HCT116 (cell line): ENCODE measurements around the gene CD3G. TPM values are rescaled to one million over a fixed set of nuclear protein-coding genes. Genes with fewer than 3 reads are reported as not detected.

Experiments used
- ATAC-seq: fragments of 200-7000 bp; cut with Tn5 transposase; 2 replicates; pipeline ENCODE4 v1.9.1; 2020; ENCODE audit warnings: mild to moderate bottlenecking, moderate library complexity
- BruUV-seq: library from RNA; stranded (reverse); fragments of 400-500 nt; replicated peaks from 2 replicates; lab custom pipeline; 2021; lab: Mats Ljungman, UMichigan
- CTCF ChIA-PET: fragments of 300-600 bp; sonication (Branson Sonifier 250); formaldehyde crosslinking; loops from one replicate; lab custom pipeline; 2021; ENCODE audit warnings: antibody characterized with exemption; lab: Charles Lee
- POLR2A ChIA-PET: fragments of 300-600, 350-600 bp; sonication (Branson Sonifier 250); formaldehyde crosslinking; loops from one replicate; lab custom pipeline; 2021; ENCODE audit warnings: antibody characterized with exemption; lab: Charles Lee
- RAD21 ChIA-PET, 2 experiments: fragments of 300-600 bp; sonication (Branson Sonifier 250); formaldehyde crosslinking; loops; one replicate each; lab custom pipeline; 2023; ENCODE audit warnings: low total read pairs in 2 of 2; ENCODE audit not compliant: uncharacterized antibody in 2 of 2, unreplicated experiment in 2 of 2, low non-redundant PET in 1 of 2; lab: Charles Lee
- DNase-seq: peaks from one replicate; pipeline ENCODE4 v3.0.0-alpha.2; 2010; ENCODE audit warnings: low read depth, low spot score
- H2AFZ ChIP-seq: fragments of 200-600 bp; shearing (Covaris generic), sonication (generic); 2 replicates; pipeline ENCODE4 v1.6.1; 2017; ENCODE audit warnings: low read depth, mixed run types, mixed read lengths, antibody characterized with exemption, low read length; ENCODE audit not compliant: poor library complexity, severe bottlenecking
- H3K27ac ChIP-seq: 2 replicates; pipeline ENCODE4 v1.5.1; 2012; ENCODE audit warnings: low read depth, low read length
- H3K27me3 ChIP-seq: fragments of 200-600 bp; sonication (generic); 2 replicates; pipeline ENCODE4 v1.6.1; 2016; ENCODE audit warnings: mixed run types, low read length, mixed read lengths; ENCODE audit not compliant: insufficient read depth
- H3K36me3 ChIP-seq, 2 experiments: fragments of 200-500 bp in 1 of 2; fragments of 200-600 bp in 1 of 2; sonication (Bioruptor generic) in 1 of 2; sonication (generic) in 1 of 2; 2 replicates each; pipeline versions ENCODE4 v1.5.1 to v1.6.1; 2014 to 2016; ENCODE audit warnings: low read length in 2 of 2, inconsistent platforms in 1 of 2, mixed read lengths in 1 of 2, mixed run types in 1 of 2; ENCODE audit not compliant: insufficient read depth in 2 of 2, control insufficient read depth in 1 of 2
- H3K4me1 ChIP-seq, 2 experiments: fragments of 200-600 bp in 1 of 2; sonication (generic) in 1 of 2; 2 replicates each; pipeline versions ENCODE4 v1.5.1 to v1.6.1; 2012 to 2017; ENCODE audit warnings: low read length in 2 of 2, inconsistent platforms in 1 of 2, mild to moderate bottlenecking in 1 of 2, mixed read lengths in 1 of 2, mixed run types in 1 of 2, moderate library complexity in 1 of 2; ENCODE audit not compliant: insufficient read depth in 2 of 2, control insufficient read depth in 1 of 2
- H3K4me2 ChIP-seq: fragments of 200-600 bp; sonication (generic); 2 replicates; pipeline ENCODE4 v1.6.1; 2017; ENCODE audit warnings: mixed run types, low read length, mixed read lengths
- H3K4me3 ChIP-seq, 2 experiments: fragments of 200-600 bp in 1 of 2; sonication (generic) in 1 of 2; replicated peaks in 1 of 2; 2 replicates each; pipeline ENCODE4 v1.5.1; 2011 to 2016; ENCODE audit warnings: low read length in 2 of 2, control low read depth in 1 of 2, low read depth in 1 of 2, mild to moderate bottlenecking in 1 of 2, mixed read lengths in 1 of 2, mixed run types in 1 of 2
- H3K79me2 ChIP-seq: fragments of 200-600 bp; sonication (generic); 2 replicates; pipeline ENCODE4 v1.6.1; 2017; ENCODE audit warnings: mild to moderate bottlenecking, mixed run types, low read length, moderate library complexity, mixed read lengths; ENCODE audit not compliant: insufficient read depth
- H3K9ac ChIP-seq: fragments of 200-600 bp; sonication (generic); 2 replicates; pipeline ENCODE4 v1.6.1; 2016; ENCODE audit warnings: low read length, mixed read lengths
- H3K9me2 ChIP-seq: fragments of 200-600 bp; sonication (generic), shearing (Covaris generic); 2 replicates; pipeline ENCODE4 v1.6.1; 2017; ENCODE audit warnings: mixed run types, mild to moderate bottlenecking, moderate library complexity; ENCODE audit not compliant: insufficient read depth
- H3K9me3 ChIP-seq, 2 experiments: fragments of 200-500 bp in 1 of 2; fragments of 200-600 bp in 1 of 2; sonication (Bioruptor generic) in 1 of 2; sonication (generic) in 1 of 2; 2 replicates each; pipeline ENCODE4 v1.6.1; 2014 to 2017; ENCODE audit warnings: low read length in 2 of 2, mixed read lengths in 2 of 2, inconsistent platforms in 1 of 2, low read depth in 1 of 2, mild to moderate bottlenecking in 1 of 2, mixed run types in 1 of 2, moderate library complexity in 1 of 2; ENCODE audit not compliant: control insufficient read depth in 1 of 2, insufficient read depth in 1 of 2
- H4K20me1 ChIP-seq: fragments of 200-600 bp; sonication (generic), shearing (Covaris generic); 2 replicates; pipeline ENCODE4 v1.6.1; 2017; ENCODE audit warnings: mixed run types, mild to moderate bottlenecking, moderate library complexity; ENCODE audit not compliant: insufficient read depth
- CEBPB ChIP-seq: IDR thresholded peaks from 2 replicates; pipeline ENCODE4 v1.6.1; 2012; ENCODE audit warnings: low read depth
- EGR1 ChIP-seq: IDR thresholded peaks from 2 replicates; pipeline ENCODE4 v1.6.1; 2012; ENCODE audit warnings: low read depth
- ELF1 ChIP-seq: IDR thresholded peaks from 2 replicates; pipeline ENCODE4 v1.6.1; 2012; ENCODE audit warnings: low read depth, borderline replicate concordance
- EZH2 ChIP-seq: fragments of 200-600 bp; sonication (generic); IDR thresholded peaks from 2 replicates; pipeline ENCODE4 v1.6.1; 2017; ENCODE audit warnings: antibody characterized with exemption, mixed run types
- EZH2phosphoT487 ChIP-seq: fragments of 200-600 bp; IDR thresholded peaks from 2 replicates; pipeline ENCODE4 v1.6.1; 2018; ENCODE audit warnings: antibody characterized with exemption, borderline replicate concordance
- TCF7L2 ChIP-seq: IDR thresholded peaks from 2 replicates; pipeline ENCODE4 v1.7.0; 2011; ENCODE audit warnings: borderline replicate concordance, inconsistent platforms; ENCODE audit not compliant: insufficient read depth, insufficient read length; ENCODE audit errors: extremely low read depth
- YY1 ChIP-seq: IDR thresholded peaks from 2 replicates; pipeline ENCODE4 v1.6.1; 2011; ENCODE audit warnings: low read length, low read depth, moderate library complexity, mild to moderate bottlenecking; ENCODE audit not compliant: insufficient replicate concordance; ENCODE audit errors: extremely low read depth
- intact Hi-C: fragments of 100-400 bp; cut with micrococcal nuclease; formaldehyde crosslinking; loops from 2 replicates; pipeline ENCODE4 v1.10.0; 2022
- total RNA-seq: library from RNA; stranded (reverse); gene quantifications from one replicate; pipeline ENCODE4 v1.2.1, GENCODE V29; 2021; ENCODE audit not compliant: unreplicated experiment
- TF ChIP-seq, protein P1 (sequence below), 3 experiments: fragments of 200-600 bp in 1 of 3; sonication (generic) in 1 of 3; IDR thresholded peaks in 2 of 3; conservative IDR thresholded peaks in 1 of 3; 2 replicates each; pipeline ENCODE4 v1.5.1; 2012 to 2017; ENCODE audit warnings: low read depth in 2 of 3, low read length in 2 of 3, antibody characterized with exemption in 1 of 3, borderline replicate concordance in 1 of 3, control low read depth in 1 of 3, mild to moderate bottlenecking in 1 of 3, mixed read lengths in 1 of 3, mixed run types in 1 of 3, moderate library complexity in 1 of 3; ENCODE audit not compliant: insufficient read depth in 1 of 3
- TF ChIP-seq, protein P2 (sequence below): IDR thresholded peaks from 2 replicates; pipeline ENCODE4 v1.6.1; 2012

CD3G gene
- total RNA-seq, 1 experiment from 2014 or later: 0.20 TPM

DNA sequence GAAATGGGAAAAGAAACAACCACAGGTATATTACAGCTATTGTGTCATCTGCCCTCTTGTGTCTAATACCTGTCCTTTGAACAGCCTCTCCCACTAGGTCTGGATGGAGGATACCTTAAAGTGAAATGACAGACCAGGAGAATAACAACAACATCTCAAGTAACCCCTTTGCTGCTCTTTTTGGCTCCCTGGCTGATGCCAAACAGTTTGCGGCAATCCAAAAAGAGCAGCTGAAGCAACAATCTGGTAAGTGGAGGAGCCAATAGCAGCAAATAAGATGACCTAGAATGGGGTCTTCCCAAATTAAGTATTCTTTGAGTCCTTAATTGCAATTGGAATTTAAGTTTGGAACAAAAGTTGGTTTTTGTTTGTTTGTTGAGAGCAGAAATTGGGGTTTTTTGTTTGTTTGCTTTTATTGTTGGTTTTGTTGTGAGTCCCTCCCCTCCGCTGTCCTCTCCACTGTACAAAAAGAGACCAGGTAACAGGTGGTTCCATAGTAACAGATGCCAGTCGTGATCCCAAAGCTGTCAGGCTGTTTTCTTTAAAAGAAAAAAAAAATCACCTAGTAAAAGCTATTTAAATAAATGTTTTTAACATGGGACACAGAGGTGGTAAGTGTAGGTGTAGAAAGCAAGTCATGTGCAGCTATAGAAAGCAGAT lies 20.9 kb downstream of the CD3G start:
- TF ChIP-seq TCF7L2 (no peak), EZH2phosphoT487 (no peak), EZH2 (no peak), ELF1 (no peak), EGR1 (no peak), CEBPB (no peak), YY1 (no peak)
- TF ChIP-seq, protein P1, sequence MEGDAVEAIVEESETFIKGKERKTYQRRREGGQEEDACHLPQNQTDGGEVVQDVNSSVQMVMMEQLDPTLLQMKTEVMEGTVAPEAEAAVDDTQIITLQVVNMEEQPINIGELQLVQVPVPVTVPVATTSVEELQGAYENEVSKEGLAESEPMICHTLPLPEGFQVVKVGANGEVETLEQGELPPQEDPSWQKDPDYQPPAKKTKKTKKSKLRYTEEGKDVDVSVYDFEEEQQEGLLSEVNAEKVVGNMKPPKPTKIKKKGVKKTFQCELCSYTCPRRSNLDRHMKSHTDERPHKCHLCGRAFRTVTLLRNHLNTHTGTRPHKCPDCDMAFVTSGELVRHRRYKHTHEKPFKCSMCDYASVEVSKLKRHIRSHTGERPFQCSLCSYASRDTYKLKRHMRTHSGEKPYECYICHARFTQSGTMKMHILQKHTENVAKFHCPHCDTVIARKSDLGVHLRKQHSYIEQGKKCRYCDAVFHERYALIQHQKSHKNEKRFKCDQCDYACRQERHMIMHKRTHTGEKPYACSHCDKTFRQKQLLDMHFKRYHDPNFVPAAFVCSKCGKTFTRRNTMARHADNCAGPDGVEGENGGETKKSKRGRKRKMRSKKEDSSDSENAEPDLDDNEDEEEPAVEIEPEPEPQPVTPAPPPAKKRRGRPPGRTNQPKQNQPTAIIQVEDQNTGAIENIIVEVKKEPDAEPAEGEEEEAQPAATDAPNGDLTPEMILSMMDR (IDR thresholded peaks at IDR 0.05 in 2 of 3, conservative IDR thresholded peaks at IDR 0.05 in 1 of 3; ENCODE audit: borderline replicate concordance in 1 of 3, insufficient read depth in 1 of 3, low read depth in 2 of 3, low read length in 2 of 3): no peak
- TF ChIP-seq, protein P2, sequence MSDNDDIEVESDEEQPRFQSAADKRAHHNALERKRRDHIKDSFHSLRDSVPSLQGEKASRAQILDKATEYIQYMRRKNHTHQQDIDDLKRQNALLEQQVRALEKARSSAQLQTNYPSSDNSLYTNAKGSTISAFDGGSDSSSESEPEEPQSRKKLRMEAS: no peak
- TF ChIP-seq, all 23 proteins: peak for 0
- ChIA-PET CTCF (no interaction called here), POLR2A (no interaction called here), RAD21 (interaction anchor here in 1 of 2 experiments (0.5 kb wide), 1 partner anchor 213 kb away, joined by 5 read pairs; the partner anchor contains the start of gene SCN4B)
- Histone ChIP-seq H3K9me3 (no peaks in the 10 kb centered on the region), H3K79me2 (peaks cover 58% of the 10 kb centered on the region), H3K9ac (no peak overlapping the region), H2AFZ (no peak overlapping the region), H3K4me1 (peaks cover 3 to 7% of the 10 kb centered on the region in 2 experiments), H3K36me3 (peaks cover 18 to 24% of the 10 kb centered on the region in 2 experiments; a peak in 3 of 4 replicates), H3K9me2 (no peaks in the 10 kb centered on the region), H3K4me3 (no peak overlapping the region), H3K27ac (no peak overlapping the region), H3K27me3 (no peaks in the 10 kb centered on the region), H4K20me1 (no peaks in the 10 kb centered on the region), H3K4me2 (no peak overlapping the region)
- DNase-seq: no peak
- intact Hi-C loops: no loop called here
- ATAC-seq: no peak
- BruUV-seq: no TSS peak
